B cell (primary cell): ENCODE measurements around the gene HDGFL2. TPM values are rescaled to one million over a fixed set of nuclear protein-coding genes. Genes with fewer than 3 reads are reported as not detected.

Experiments used
- ATAC-seq: fragments of 200-7000 bp; cut with Tn5 transposase; one replicate; pipeline ENCODE4 v1.10.0; 2021; ENCODE audit warnings: low read depth, mild to moderate bottlenecking, moderate number of reproducible peaks, moderate library complexity
- CTCF ChIA-PET: fragments of 350-600 bp; sonication (Branson Sonifier 250); formaldehyde crosslinking; loops from one replicate; lab custom pipeline; 2021; ENCODE audit warnings: antibody characterized with exemption, inconsistent platforms; lab: Charles Lee
- POLR2A ChIA-PET: fragments of 350-600 bp; sonication (Branson Sonifier 250); formaldehyde crosslinking; loops from one replicate; lab custom pipeline; 2021; ENCODE audit warnings: antibody characterized with exemption; lab: Charles Lee
- DNase-seq: peaks from one replicate; pipeline ENCODE4 v3.0.0; 2013
- H2AFZ ChIP-seq: 2 replicates; pipeline ENCODE4 v1.6.1; 2012; ENCODE audit warnings: mild to moderate bottlenecking, low read depth, low read length; ENCODE audit not compliant: insufficient read depth, poor library complexity, severe bottlenecking
- H3K27ac ChIP-seq, 2 donors: 1 replicate in 1 of 2; 2 replicates in 1 of 2; pipeline ENCODE4 v1.5.1; 2012 to 2013; ENCODE audit warnings: low read length in 2 of 2, mild to moderate bottlenecking in 2 of 2, moderate library complexity in 1 of 2
- H3K27me3 ChIP-seq, 4 experiments: fragments of 200-600 bp in 1 of 4; sonication (generic) in 1 of 4; replicated peaks in 1 of 4; 1 replicate in 2 of 4; 2 replicates in 2 of 4; pipeline versions ENCODE4 v1.6.1 to v1.7.0; 2013 to 2016; ENCODE audit warnings: low read length in 3 of 4, mild to moderate bottlenecking in 2 of 4, mixed read lengths in 1 of 4, moderate library complexity in 1 of 4; ENCODE audit not compliant: insufficient read depth in 4 of 4, control insufficient read depth in 3 of 4; ENCODE audit errors: control extremely low read depth in 1 of 4
- H3K36me3 ChIP-seq, 2 experiments: replicated peaks in 1 of 2; 1 replicate in 1 of 2; 2 replicates in 1 of 2; pipeline versions ENCODE4 v1.6.1 to v1.7.1; 2013; ENCODE audit warnings: low read length in 1 of 2; ENCODE audit not compliant: insufficient read depth in 2 of 2, control insufficient read depth in 1 of 2; ENCODE audit errors: control extremely low read depth in 1 of 2, extremely low read depth in 1 of 2
- H3K4me1 ChIP-seq, 2 donors: fragments of 200-600 bp in 1 of 2; sonication (generic) in 1 of 2; 1 replicate in 1 of 2; 2 replicates in 1 of 2; pipeline versions ENCODE4 v1.5.1 to v1.6.1; 2013 to 2017; ENCODE audit warnings: low read length in 2 of 2; ENCODE audit not compliant: control insufficient read depth in 2 of 2, insufficient read depth in 2 of 2
- H3K4me2 ChIP-seq: replicated peaks from 2 replicates; pipeline ENCODE3; 2012; ENCODE audit warnings: mild to moderate bottlenecking, low read depth, low read length; ENCODE audit not compliant: poor library complexity, severe bottlenecking
- H3K4me3 ChIP-seq, 5 experiments: fragments of 200-600 bp in 1 of 5; sonication (generic) in 1 of 5; 1 replicate in 3 of 5; 2 replicates in 2 of 5; pipeline versions ENCODE4 v1.5.1 to v1.7.0; 2011 to 2016; ENCODE audit warnings: low read length in 4 of 5, mild to moderate bottlenecking in 4 of 5, low read depth in 2 of 5, control low read depth in 1 of 5, moderate library complexity in 1 of 5; ENCODE audit not compliant: insufficient read depth in 1 of 5; ENCODE audit errors: control extremely low read depth in 1 of 5, extremely low read depth in 1 of 5
- H3K79me2 ChIP-seq: fragments of 200-600 bp; sonication (generic); one replicate; pipeline ENCODE4 v1.6.0; 2016; ENCODE audit warnings: low read length; ENCODE audit not compliant: control insufficient read depth, insufficient read depth
- H3K9ac ChIP-seq: fragments of 200-600 bp; sonication (generic); 2 replicates; pipeline ENCODE4 v1.6.1; 2017; ENCODE audit warnings: mild to moderate bottlenecking, low read length, moderate library complexity
- H3K9me3 ChIP-seq, 3 donors: one replicate each; pipeline versions ENCODE4 v1.6.1 to v1.7.1; 2013; ENCODE audit warnings: low read length in 2 of 3; ENCODE audit not compliant: control insufficient read depth in 2 of 3, insufficient read depth in 1 of 3; ENCODE audit errors: control extremely low read depth in 1 of 3
- H4K20me1 ChIP-seq: 2 replicates; pipeline ENCODE4 v1.6.0; 2012; ENCODE audit warnings: mild to moderate bottlenecking, low read length; ENCODE audit not compliant: insufficient read depth, control insufficient read depth, poor library complexity, severe bottlenecking
- H3K27ac Mint-ChIP-seq: one replicate; pipeline ENCODE4 v1.8.0; 2021; ENCODE audit warnings: mixed read lengths
- H3K27me3 Mint-ChIP-seq: one replicate; pipeline ENCODE4 v1.8.0; 2021; ENCODE audit warnings: mixed read lengths
- H3K4me1 Mint-ChIP-seq: one replicate; pipeline ENCODE4 v1.8.0; 2021; ENCODE audit warnings: mixed read lengths
- H3K4me3 Mint-ChIP-seq: one replicate; pipeline ENCODE4 v1.8.0; 2021; ENCODE audit warnings: mixed read lengths
- H3K9me3 Mint-ChIP-seq: one replicate; pipeline ENCODE4 v1.8.0; 2022; ENCODE audit warnings: mixed read lengths; ENCODE audit not compliant: insufficient read depth
- CTCF ChIP-seq: fragments of 200-600 bp; IDR thresholded peaks from one replicate; pipeline ENCODE4 v1.8.0; 2022; ENCODE audit warnings: antibody characterized with exemption, mild to moderate bottlenecking
- EZH2 ChIP-seq: IDR thresholded peaks from 2 replicates; pipeline ENCODE4 v1.6.1; 2012; ENCODE audit warnings: borderline replicate concordance, low read depth, mild to moderate bottlenecking, moderate library complexity, low read length; ENCODE audit not compliant: insufficient read depth, poor library complexity, severe bottlenecking
- WGBS: methylation state at CpG from one replicate; pipeline ENCODE4 v1.1.5; 2013; ENCODE audit warnings: missing lambda C conversion rate; ENCODE audit not compliant: insufficient coverage; 5-methylcytosine and 5-hydroxymethylcytosine counted together
- intact Hi-C: fragments of 100-400 bp; cut with micrococcal nuclease; formaldehyde crosslinking; loops from one replicate; pipeline ENCODE4 v1.10.0; 2022
- polyA plus RNA-seq: library from polyadenylated mRNA; depleted of rRNA; stranded (reverse); fragments of >200 nt; gene quantifications from 2 replicates; pipeline ENCODE4 v1.2.3, GENCODE V29; 2012
- total RNA-seq, 2 donors: library from RNA; stranded (reverse); fragments of 120-200 nt in 1 of 2; gene quantifications; 1 replicate in 1 of 2; 2 replicates in 1 of 2; pipeline versions ENCODE4 v1.2.3 to v1.2.4, GENCODE V29; 2013 to 2022

Gene HDGFL2
- total and polyA plus RNA-seq, 2 donors (not counting 1 experiment from before 2014, with no cell fraction given): 18.4 to 49.9 TPM

DNA sequence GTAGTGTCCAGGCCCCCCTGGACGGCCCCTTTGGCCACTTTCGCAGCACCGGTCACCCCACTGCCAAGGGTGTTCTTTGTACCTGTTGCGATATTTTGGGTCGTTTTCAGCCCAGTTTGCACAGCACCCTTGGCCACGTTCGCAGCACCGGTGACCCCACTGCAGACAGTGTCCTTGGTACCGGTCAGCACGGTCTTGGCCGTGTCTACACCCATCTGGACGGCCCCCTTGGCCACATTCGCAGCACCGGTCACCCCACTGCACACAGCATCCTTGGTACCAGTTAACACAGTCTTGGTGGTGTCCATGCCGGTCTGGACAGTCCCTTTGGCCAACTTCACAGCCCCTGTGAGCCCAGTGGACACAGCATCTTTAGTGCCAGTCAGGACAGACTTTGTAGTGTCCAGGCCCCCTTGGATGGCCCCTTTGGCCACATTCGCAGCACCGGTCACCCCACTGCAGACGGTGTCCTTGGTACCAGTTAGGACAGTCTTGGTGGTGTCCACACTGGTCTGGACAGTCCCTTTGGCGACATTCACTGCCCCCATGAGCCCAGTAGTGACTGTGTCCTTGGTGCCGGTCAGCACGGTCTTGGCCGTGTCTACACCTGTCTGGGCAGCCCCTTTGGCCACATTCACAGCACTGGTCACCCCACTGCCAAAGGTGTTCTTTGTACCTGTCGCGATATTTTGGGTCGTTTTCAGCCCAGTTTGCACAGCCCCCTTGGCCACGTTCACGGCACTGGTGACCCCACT, 39.4 kb downstream of the HDGFL2 start:
- Mint-ChIP-seq H3K27me3 (no peaks in the 10 kb centered on the region), H3K27ac (no peak overlapping the region), H3K9me3 (no peaks in the 10 kb centered on the region), H3K4me3 (no peak overlapping the region), H3K4me1 (no peaks in the 10 kb centered on the region)
- Histone ChIP-seq H3K9me3 (peaks cover 0 to 13% (median 0%) of the 10 kb centered on the region in 3 donors), H3K4me3 (no peak overlapping the region), H3K4me2 (no peak overlapping the region), H3K4me1 (no peaks in the 10 kb centered on the region), H3K79me2 (no peaks in the 10 kb centered on the region), H4K20me1 (no peaks in the 10 kb centered on the region), H3K36me3 (no peaks in the 10 kb centered on the region), H2AFZ (no peak overlapping the region), H3K27ac (no peak overlapping the region), H3K9ac (no peak overlapping the region), H3K27me3 (peaks cover 0 to 1% (median 0%) of the 10 kb centered on the region in 4 experiments)
- intact Hi-C loops: no loop called here
- ChIA-PET POLR2A (no interaction called here), CTCF (no interaction called here)
- TF ChIP-seq EZH2 (no peak), CTCF (no peak)
- DNase-seq: no peak
- no peak for ATAC-seq
- WGBS: 87% methylated on average over 27 of the region's 27 CpGs

DNA sequence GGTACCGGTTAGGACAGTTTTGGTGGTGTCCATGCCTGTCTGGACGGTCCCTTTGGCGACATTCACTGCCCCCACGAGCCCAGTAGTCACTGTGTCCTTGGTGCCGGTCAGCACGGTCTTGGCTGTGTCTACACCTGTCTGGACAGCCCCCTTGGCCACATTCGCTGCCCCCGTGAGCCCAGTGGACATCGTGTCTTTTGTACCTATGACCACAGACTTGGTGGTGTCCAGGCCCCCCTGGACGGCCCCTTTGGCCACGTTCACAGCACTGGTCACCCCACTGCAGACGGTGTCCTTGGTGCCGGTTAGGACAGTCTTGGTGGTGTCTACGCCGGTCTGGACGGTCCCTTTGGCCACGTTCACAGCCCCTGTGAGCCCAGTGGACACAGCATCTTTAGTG, 40.0 kb downstream of the HDGFL2 start:
- H3K27ac ChIP-seq: no peak overlapping the region
- CTCF ChIA-PET: no interaction called here
- H3K79me2 ChIP-seq: no peaks in the 10 kb centered on the region
- no peaks in the 10 kb centered on the region for H3K27me3 Mint-ChIP-seq
- H3K9me3 Mint-ChIP-seq: no peaks in the 10 kb centered on the region
- H3K4me1 Mint-ChIP-seq: no peaks in the 10 kb centered on the region
- no peaks in the 10 kb centered on the region for H4K20me1 ChIP-seq
- H3K9ac ChIP-seq: no peak overlapping the region
- ATAC-seq (no peak), DNase-seq (no peak)
- H3K4me3 ChIP-seq: no peak overlapping the region
- H3K36me3 ChIP-seq: no peaks in the 10 kb centered on the region
- no peaks in the 10 kb centered on the region for H3K4me1 ChIP-seq
- WGBS: 93% methylated on average over 17 of the region's 17 CpGs
- H3K4me3 Mint-ChIP-seq: no peak overlapping the region
- peaks cover 0 to 17% (median 0%) of the 10 kb centered on the region in 3 donors for H3K9me3 ChIP-seq
- H2AFZ ChIP-seq: no peak overlapping the region
- TF ChIP-seq CTCF (no peak), EZH2 (no peak)
- POLR2A ChIA-PET: no interaction called here
- no peak overlapping the region for H3K27ac Mint-ChIP-seq
- intact Hi-C loops: no loop called here
- H3K4me2 ChIP-seq: no peak overlapping the region
- peaks cover 0 to 2% (median 0%) of the 10 kb centered on the region in 4 experiments for H3K27me3 ChIP-seq
